Testis (tissue), 5 donors: Measurements from ENCODE around the gene MIPEP. TPM values are rescaled to one million over a fixed set of nuclear protein-coding genes. Genes with fewer than 3 reads are reported as not detected.

Experiments
- DNase-seq: peaks from one replicate; pipeline ENCODE4 v3.0.0-alpha.2; 2019
- H3K27ac ChIP-seq, 2 donors: fragments of 200-600 bp; sonication (generic); one replicate each; pipeline ENCODE4 v1.5.1; 2019
- H3K27me3 ChIP-seq: fragments of 200-600 bp; sonication (generic); one replicate; pipeline ENCODE4 v1.5.1; 2019
- H3K36me3 ChIP-seq: fragments of 200-600 bp; sonication (generic); one replicate; pipeline ENCODE4 v1.5.1; 2017; ENCODE audit warnings: low read depth; ENCODE audit errors: missing control alignments
- H3K4me1 ChIP-seq: fragments of 200-600 bp; sonication (generic); one replicate; pipeline ENCODE4 v1.5.1; 2019
- H3K4me3 ChIP-seq, 2 donors: fragments of 200-600 bp; sonication (generic); one replicate each; pipeline ENCODE4 v1.5.1; 2017 to 2019
- H3K9me3 ChIP-seq: fragments of 200-600 bp; sonication (generic); one replicate; pipeline ENCODE4 v1.5.1; 2017
- POLR2A ChIP-seq: fragments of 450-650 bp; IDR thresholded peaks from one replicate; pipeline ENCODE4 v1.6.1; 2017; ENCODE audit warnings: antibody characterized with exemption, mild to moderate bottlenecking, moderate library complexity
- WGBS, 2 donors: methylation state at CpG; one replicate each; pipeline ENCODE4 v1.1.5; 2018; 5-methylcytosine and 5-hydroxymethylcytosine counted together
- intact Hi-C: fragments of 100-400 bp; cut with DNase I; formaldehyde crosslinking; loops from one replicate; pipeline ENCODE4 v1.15.1; 2023; ENCODE audit warnings: low total_unique reads
- long read RNA-seq, 2 donors: transcript quantifications; one replicate each; lab custom pipeline, GENCODE V29; 2026
- polyA plus RNA-seq: library from polyadenylated mRNA; stranded (reverse); fragments of 350-450 nt; fragmentation: Illumina TruSeq; extraction: RNeasy Lipid Tissue Mini Kit (QIAGEN cat#74804); gene quantifications from one replicate; pipeline ENCODE4 v1.2.3, GENCODE V29; 2014; ENCODE audit warnings: low read depth, low replicate concordance; ENCODE audit not compliant: insufficient read depth
- total RNA-seq, 2 donors: library from RNA; depleted of rRNA; stranded (reverse); fragments of >200 nt; gene quantifications; one replicate each; pipeline ENCODE4 v1.2.3, GENCODE V29; 2016
- TF ChIP-seq, protein P1 (sequence below), 3 experiments: fragments of 450-650 bp in 2 of 3; fragments of 200-600 bp in 1 of 3; sonication (generic) in 1 of 3; IDR thresholded peaks; one replicate each; pipeline ENCODE4 v1.5.1; 2016 to 2019; ENCODE audit warnings: antibody characterized with exemption in 3 of 3, mild to moderate bottlenecking in 2 of 3, moderate library complexity in 1 of 3

Gene MIPEP
- total RNA-seq (10 to 100 TPM; 25.7 to 27.6 TPM), polyA plus RNA-seq (29.4 TPM)
- long read RNA-seq, donor 1, partial matches to known transcripts = 10 of 17 reads
- long read RNA-seq, donor 1, other reads (novel, unspliced or antisense) = 0 of 17 reads
- long read RNA-seq, donor 2, transcript MIPEP-201 (19 exons, 2,400 nt) = major isoform, 5 of 8 reads
- long read RNA-seq, donor 2, partial matches to known transcripts = 0 of 8 reads
- long read RNA-seq, donor 2, other reads (novel, unspliced or antisense) = 0 of 8 reads

DNA sequence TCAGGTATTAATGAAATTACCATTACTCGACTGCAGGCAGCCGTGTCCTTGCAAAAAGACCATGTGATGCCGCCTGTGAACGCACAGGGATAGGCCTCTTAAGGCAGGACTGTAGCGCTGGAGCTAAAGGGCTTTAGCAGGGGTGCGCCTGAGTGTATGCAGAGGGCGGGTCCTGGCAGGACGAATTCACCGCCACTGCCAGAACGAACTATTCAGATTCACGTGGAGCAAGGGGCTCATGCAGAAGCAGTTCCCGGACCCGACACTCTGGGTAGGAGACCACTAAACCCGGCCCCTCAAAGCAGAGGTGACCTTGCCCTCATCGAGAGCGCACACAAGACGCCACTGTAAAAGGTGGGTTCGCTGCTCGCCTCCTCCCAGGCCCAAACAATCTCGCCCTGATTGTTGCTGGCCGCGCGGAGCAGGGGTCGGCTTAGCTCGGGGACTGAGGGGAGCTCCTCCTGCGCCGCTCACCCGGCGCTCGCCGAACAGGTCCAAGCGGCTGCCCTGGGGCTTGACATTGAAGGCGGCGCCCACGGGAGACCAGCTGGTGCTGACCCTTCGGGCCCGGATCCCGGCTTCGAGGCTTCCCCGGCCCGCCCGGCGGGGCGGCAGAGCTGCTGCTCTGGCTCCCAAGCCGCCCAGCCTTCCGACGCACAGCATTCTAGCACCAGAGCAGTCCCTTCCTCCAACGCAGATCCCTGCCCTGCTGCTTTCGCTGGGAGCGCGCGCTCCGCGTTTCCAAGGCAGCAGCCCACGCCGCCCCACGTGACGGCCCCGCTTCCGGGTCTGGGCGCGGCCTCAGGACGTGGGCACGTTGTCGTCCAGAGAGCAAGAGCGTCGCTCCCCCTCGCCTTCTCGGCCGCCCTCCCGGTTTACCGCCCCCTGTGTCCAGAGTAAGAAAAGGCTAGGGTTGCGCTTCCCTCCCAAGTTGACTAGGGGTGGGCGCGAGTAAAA is at the start of gene MIPEP:
Gene MIPEP, minus strand, starts transcription at position 743 of the 957 bp plus-strand sequence. Its CDS starts 80 bp downstream, at position 663.
- no peaks in the 10 kb centered on the region for H3K27me3 ChIP-seq
- no peaks in the 10 kb centered on the region for H3K9me3 ChIP-seq
- TF ChIP-seq, protein P1, sequence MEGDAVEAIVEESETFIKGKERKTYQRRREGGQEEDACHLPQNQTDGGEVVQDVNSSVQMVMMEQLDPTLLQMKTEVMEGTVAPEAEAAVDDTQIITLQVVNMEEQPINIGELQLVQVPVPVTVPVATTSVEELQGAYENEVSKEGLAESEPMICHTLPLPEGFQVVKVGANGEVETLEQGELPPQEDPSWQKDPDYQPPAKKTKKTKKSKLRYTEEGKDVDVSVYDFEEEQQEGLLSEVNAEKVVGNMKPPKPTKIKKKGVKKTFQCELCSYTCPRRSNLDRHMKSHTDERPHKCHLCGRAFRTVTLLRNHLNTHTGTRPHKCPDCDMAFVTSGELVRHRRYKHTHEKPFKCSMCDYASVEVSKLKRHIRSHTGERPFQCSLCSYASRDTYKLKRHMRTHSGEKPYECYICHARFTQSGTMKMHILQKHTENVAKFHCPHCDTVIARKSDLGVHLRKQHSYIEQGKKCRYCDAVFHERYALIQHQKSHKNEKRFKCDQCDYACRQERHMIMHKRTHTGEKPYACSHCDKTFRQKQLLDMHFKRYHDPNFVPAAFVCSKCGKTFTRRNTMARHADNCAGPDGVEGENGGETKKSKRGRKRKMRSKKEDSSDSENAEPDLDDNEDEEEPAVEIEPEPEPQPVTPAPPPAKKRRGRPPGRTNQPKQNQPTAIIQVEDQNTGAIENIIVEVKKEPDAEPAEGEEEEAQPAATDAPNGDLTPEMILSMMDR (IDR thresholded peaks at IDR 0.05) = peak; percentile 77 to 94 (median 86)
- TF ChIP-seq POLR2A = no peak
- peak; percentile 96 for DNase-seq
- peak within 1 kb of the TSS; percentile 81 to 87 for H3K4me3 ChIP-seq
- WGBS, 2 donors = 0 to 1% methylated on average over 16 to 55 of the region's 75 CpGs
- intact Hi-C loops = no loop called here
- H3K27ac ChIP-seq = peak within 1 kb of the TSS; percentile 60 to 85
- H3K4me1 ChIP-seq = peaks cover 4% of the 10 kb centered on the region
- no peaks in the 10 kb centered on the region for H3K36me3 ChIP-seq

DNA sequence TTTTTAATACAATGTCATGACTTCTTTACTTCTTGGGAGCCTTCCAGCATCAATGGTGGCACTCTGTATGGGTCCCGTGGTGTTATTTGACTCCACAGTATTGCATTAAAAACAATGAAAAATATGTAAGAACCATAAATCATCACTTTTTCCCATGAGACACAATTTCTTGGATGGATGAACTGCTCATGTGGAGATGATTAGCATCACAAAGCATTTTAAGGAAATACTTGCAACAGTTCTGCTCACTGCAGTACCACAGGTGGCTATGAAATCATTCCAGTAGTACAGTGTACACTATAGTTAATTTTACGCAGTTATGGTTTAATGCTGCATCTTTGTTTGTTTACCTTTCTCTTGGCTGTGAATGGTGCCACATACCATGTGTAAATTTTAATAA is 45.3 kb upstream of the MIPEP start:
- no peak for DNase-seq
- intact Hi-C loops = no loop called here
- Histone ChIP-seq H3K4me1 (no peaks in the 10 kb centered on the region), H3K27me3 (no peaks in the 10 kb centered on the region), H3K4me3 (no peak overlapping the region), H3K36me3 (no peaks in the 10 kb centered on the region), H3K27ac (no peak overlapping the region), H3K9me3 (no peaks in the 10 kb centered on the region)
- TF ChIP-seq, protein P1 (IDR thresholded peaks at IDR 0.05) = no peak
- no peak for TF ChIP-seq POLR2A
- WGBS, 2 donors = 79 to 93% methylated on average over 2 of the region's 2 CpGs

DNA sequence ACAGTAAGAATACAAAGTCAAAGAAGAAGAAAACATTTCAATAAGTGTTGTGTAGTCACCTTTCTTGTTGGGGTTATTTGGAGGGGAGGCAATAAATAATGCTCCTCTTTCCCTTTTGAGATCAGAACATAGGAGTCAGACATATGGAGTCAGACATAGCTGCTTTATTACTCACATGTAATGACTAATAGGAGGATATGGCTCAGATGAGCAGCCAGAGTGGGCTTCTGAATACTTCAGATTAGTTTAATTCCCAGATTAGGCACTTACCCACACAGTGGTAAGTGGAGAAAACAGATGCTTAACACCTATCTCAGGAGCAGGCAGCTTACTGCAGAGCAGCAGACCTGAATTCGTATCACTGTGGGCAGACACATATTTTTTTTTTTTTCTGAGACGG is 39.8 kb upstream of the MIPEP start:
- TF ChIP-seq POLR2A = no peak
- TF ChIP-seq, protein P1 (IDR thresholded peaks at IDR 0.05) = no peak
- H3K36me3 ChIP-seq = no peaks in the 10 kb centered on the region
- 69 to 79% methylated on average over 2 of the region's 2 CpGs for WGBS, 2 donors
- no peak for DNase-seq
- intact Hi-C loops = no loop called here
- no peaks in the 10 kb centered on the region for H3K9me3 ChIP-seq
- H3K4me3 ChIP-seq = no peak overlapping the region
- H3K4me1 ChIP-seq = no peaks in the 10 kb centered on the region
- no peaks in the 10 kb centered on the region for H3K27me3 ChIP-seq
- no peak overlapping the region for H3K27ac ChIP-seq

DNA sequence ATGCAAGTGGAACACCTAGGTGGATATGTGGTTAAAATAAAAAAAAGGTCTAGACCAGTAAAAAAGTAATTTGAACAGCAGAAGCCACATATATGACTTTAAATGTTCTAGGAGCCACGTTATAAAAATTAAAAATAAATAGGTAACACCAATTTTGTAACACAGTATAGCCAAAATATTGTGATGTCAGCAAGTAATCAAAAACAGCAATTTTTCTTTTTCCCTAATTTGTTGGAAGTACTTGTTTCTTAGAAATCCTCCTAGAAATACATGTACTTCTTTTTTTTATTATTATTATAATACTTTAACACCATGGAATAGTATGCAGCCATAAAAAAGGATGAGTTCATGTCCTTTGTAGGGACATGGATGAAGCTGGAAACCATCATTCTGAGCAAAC is 33.8 kb upstream of the MIPEP start:
- Histone ChIP-seq H3K27me3 (no peaks in the 10 kb centered on the region), H3K36me3 (no peaks in the 10 kb centered on the region), H3K27ac (no peak overlapping the region), H3K4me1 (no peaks in the 10 kb centered on the region), H3K9me3 (no peaks in the 10 kb centered on the region), H3K4me3 (no peak overlapping the region)
- TF ChIP-seq, protein P1 (IDR thresholded peaks at IDR 0.05) = no peak
- no peak for TF ChIP-seq POLR2A
- no peak for DNase-seq
- intact Hi-C loops = no loop called here
- WGBS, 2 donors = 76 to 78% methylated on average over 1 of the region's 1 CpG
